Right lung (tissue), 5 donors: ENCODE results near the gene NRSN2. TPM values are rescaled to one million over a fixed set of nuclear protein-coding genes. Genes with fewer than 3 reads are reported as not detected.
A peak's percentile ranks its signal among the peaks of the same experiment; 100 is the strongest.
"Not testable (repeated sequence)": the region's sequence is repeated elsewhere in the genome, so short reads cannot be mapped to it uniquely, and the experiment has no call there.

Experiments
- DNase-seq, 2 donors: peaks; one replicate each; pipeline ENCODE4 v3.0.0-alpha.2; 2013
- polyA plus RNA-seq, 5 donors: library from polyadenylated mRNA; unstranded; fragments of 120-200 nt; gene quantifications; one replicate each; pipeline versions ENCODE4 v1.2.1 to v1.2.3, GENCODE V29; 2013; ENCODE audit warnings: inconsistent platforms in 1 of 5, low replicate concordance in 1 of 5; ENCODE audit not compliant: insufficient read length in 5 of 5, insufficient read depth in 1 of 5

Gene NRSN2
- polyA plus RNA-seq, 5 donors = 33.9 to 43.7 (median 35.4) TPM

GRCh38 chr20:348972-349841 lies 2.3 kb downstream of the NRSN2 start:
- DNase-seq = no peak

- no peak for DNase-seq
These were observed 6.3 kb downstream of the NRSN2 start for GRCh38 chr20:353166-353565.

- DNase-seq = peak; percentile 67 to 71
These were observed 7.5 kb downstream of the NRSN2 start for GRCh38 chr20:354298-354977.

- not testable (repeated sequence) for DNase-seq
These were observed 9.2 kb downstream of the NRSN2 start for GRCh38 chr20:356154-356553.

- DNase-seq = no peak
These were observed 9.8 kb downstream of the NRSN2 start for GRCh38 chr20:356745-357144.

GRCh38 chr20:358891-359555 lies 12.1 kb downstream of the NRSN2 start:
- no peak for DNase-seq

- DNase-seq = no peak
These were observed 14.7 kb downstream of the NRSN2 start for GRCh38 chr20:361561-361960.

- peak; percentile 86 to 89 for DNase-seq
These were observed 15.7 kb downstream of the NRSN2 start for GRCh38 chr20:362271-363254.

- DNase-seq = no peak
These were observed 16.6 kb downstream of the NRSN2 start for GRCh38 chr20:363319-364078.

- no peak for DNase-seq
These were observed 18.2 kb downstream of the NRSN2 start for GRCh38 chr20:364905-365794.

- no peak for DNase-seq
These were observed 19.3 kb downstream of the NRSN2 start for GRCh38 chr20:366041-366718.

- DNase-seq = no peak
These were observed 20.0 kb downstream of the NRSN2 start for GRCh38 chr20:366719-367485.

- DNase-seq = no peak
These were observed 20.6 kb downstream of the NRSN2 start for GRCh38 chr20:367486-367887.

GRCh38 chr20:368915-369314 lies 22.0 kb downstream of the NRSN2 start:
- no peak for DNase-seq

GRCh38 chr20:370151-370600 lies 23.3 kb downstream of the NRSN2 start:
- no peak for DNase-seq

GRCh38 chr20:370977-371754 lies 24.3 kb downstream of the NRSN2 start:
- DNase-seq = no peak
